ENCODE results near the gene INTS13.
"Not testable (repeated sequence)": the region's sequence is repeated elsewhere in the genome, so short reads cannot be mapped to it uniquely, and the experiment has no call there.

The INTS13 gene

GRCh38 chr12:26869908-26870459 is 67.8 kb downstream of the INTS13 start:
- DNase-seq (ENCODE audit: low read depth in 2 of 2): no peak

- no peak for DNase-seq (ENCODE audit: low read depth in 2 of 2)
Observed at GRCh38 chr12:26869104-26869494, 68.7 kb downstream of the INTS13 start.

- DNase-seq (ENCODE audit: low read depth in 2 of 2): no peak
Observed at GRCh38 chr12:26868447-26869103, 69.2 kb downstream of the INTS13 start.

DNA sequence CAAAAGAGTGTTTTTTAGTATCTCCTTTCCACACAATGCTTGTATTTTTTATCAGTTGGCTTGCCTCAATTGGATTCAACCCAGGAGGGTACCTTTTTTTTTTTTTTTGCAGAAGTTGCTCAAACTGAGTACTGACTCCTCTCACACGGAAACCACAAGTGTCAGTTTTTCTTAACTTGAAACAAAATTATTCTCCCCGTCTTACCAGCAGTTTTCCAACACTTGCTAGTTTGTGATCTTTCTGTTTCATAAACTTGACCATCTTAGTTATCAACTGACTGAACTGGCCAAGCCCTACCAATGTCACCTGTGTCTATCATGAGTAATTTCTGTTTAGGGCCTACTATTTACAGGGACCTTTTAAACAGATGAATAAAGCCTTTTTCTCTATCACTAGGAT is 70.7 kb downstream of the INTS13 start:
- no peak for DNase-seq (ENCODE audit: low read depth in 2 of 2)

DNA sequence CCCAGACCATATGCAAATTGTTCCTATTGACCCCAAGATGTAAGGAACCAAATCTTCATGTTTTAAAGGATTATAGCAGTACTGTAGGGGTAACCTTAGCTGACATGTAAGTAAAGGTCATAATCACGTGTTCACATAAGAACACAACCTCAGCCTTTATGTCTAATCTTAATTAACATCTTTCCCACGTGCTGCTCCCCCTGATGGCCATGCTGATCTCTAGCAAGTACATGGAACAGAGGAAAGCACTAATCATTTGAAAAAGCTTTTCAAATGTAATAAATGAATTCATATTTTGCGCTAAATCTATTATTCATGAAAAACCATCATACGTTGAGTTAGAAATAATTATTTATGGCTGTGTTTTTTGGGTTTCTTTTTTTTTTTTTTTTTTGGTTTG is 74.3 kb downstream of the INTS13 start:
- no peak for DNase-seq (ENCODE audit: low read depth in 2 of 2)

DNA sequence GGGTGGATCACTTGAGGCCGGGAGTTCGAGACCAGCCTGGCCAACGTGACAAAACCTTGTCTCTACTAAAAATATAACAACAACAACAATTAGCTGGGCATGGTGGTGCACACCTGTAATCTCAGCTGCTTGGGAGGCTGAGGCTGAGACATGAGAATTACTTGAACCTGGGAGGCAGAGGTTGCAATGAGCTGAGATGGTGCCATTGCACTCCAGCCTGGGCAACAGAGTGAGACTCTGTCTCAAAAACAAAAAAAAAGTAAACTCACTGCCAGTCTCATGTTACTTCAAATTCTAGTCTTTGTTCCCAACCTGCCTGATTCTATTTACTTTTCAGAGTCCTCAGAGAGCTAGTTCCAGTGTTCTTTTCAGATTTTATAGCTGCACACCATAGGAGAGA is 75.0 kb downstream of the INTS13 start:
- not testable (repeated sequence) for DNase-seq (ENCODE audit: low read depth in 2 of 2)

GRCh38 chr12:26861690-26862089 is 76.1 kb downstream of the INTS13 start:
- DNase-seq (ENCODE audit: low read depth in 2 of 2): no peak

DNA sequence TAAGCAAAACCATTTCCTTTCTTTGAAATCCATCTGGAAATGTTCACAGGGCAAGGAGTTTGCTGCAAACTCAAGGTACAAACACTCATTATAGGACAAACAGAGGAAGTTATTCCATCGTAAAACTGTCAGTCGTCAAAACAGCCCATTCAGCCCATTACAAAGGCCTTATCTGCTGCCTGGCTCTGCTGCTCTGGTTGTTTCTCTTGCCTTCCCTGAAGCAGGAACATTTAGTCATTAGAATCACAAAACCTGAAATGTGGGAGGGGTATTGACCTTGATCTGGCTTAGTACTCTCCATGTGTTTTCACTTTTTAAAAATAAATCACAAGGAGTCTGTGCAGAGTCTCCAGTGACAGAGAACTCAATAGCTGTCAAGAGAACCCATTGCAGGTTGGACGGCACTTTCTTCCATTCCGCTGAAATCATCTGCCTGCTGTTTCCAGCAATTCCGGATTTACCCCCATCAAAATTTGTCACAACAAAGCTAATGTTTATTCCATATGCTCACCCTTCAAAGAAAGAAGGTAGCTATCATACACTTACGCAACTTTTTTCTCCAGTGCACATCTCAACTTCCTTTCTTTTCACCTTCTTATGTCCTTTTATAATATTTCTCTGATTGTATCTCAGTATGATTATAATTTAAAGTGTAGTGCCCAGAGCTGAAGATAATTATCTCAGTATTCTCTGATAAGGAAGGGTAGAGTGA is 80.2 kb downstream of the INTS13 start:
- no peak for DNase-seq (ENCODE audit: low read depth in 2 of 2)

GRCh38 chr12:26855337-26855736 is 82.4 kb downstream of the INTS13 start:
- no peak for DNase-seq (ENCODE audit: low read depth in 2 of 2)

All from stimulated activated CD8-positive, alpha-beta memory T cell treated with anti-CD3 and anti-CD28 coated beads, Interleukin-15, amount 100 ng/mL, for 48 hours (primary cell).